Right lobe of liver (tissue), 6 donors: ENCODE measurements around the gene FAM169A. TPM values are rescaled to one million over a fixed set of nuclear protein-coding genes. Genes with fewer than 3 reads are reported as not detected.

ENCODE experiments used
- ATAC-seq, 4 donors: fragments of 200-7000 bp; cut with Tn5 transposase; one replicate each; pipeline ENCODE4 v1.9.1; 2020; ENCODE audit warnings: mild to moderate bottlenecking in 4 of 4, moderate library complexity in 4 of 4
- DNase-seq, 3 donors: peaks; one replicate each; pipeline ENCODE4 v3.0.0-alpha.2; 2020
- H3K27ac ChIP-seq, 3 donors: fragments of 200-600 bp; one replicate each; pipeline ENCODE4 v1.8.0; 2022
- H3K27me3 ChIP-seq, 2 donors: fragments of 200-600 bp; one replicate each; pipeline ENCODE4 v1.8.0; 2022
- H3K36me3 ChIP-seq, 4 donors: fragments of 200-600 bp; sonication (generic) in 1 of 4; one replicate each; pipeline versions ENCODE4 v1.5.1 to v1.8.0; 2017 to 2022; ENCODE audit warnings: control low read depth in 1 of 4
- H3K4me1 ChIP-seq, 4 donors: fragments of 200-600 bp; sonication (generic) in 1 of 4; one replicate each; pipeline versions ENCODE4 v1.5.1 to v1.8.0; 2017 to 2022; ENCODE audit warnings: control low read depth in 1 of 4
- H3K4me3 ChIP-seq, 3 donors: fragments of 200-600 bp; one replicate each; pipeline ENCODE4 v1.8.0; 2022
- H3K9me3 ChIP-seq, 4 donors: fragments of 200-600 bp; sonication (generic) in 1 of 4; one replicate each; pipeline versions ENCODE4 v1.5.1 to v1.8.0; 2017 to 2022; ENCODE audit warnings: control low read depth in 1 of 4
- POLR2A ChIP-seq: fragments of 450-650 bp; IDR thresholded peaks from one replicate; pipeline ENCODE4 v1.6.1; 2017; ENCODE audit warnings: antibody characterized with exemption, mild to moderate bottlenecking
- WGBS: methylation state at CpG from one replicate; pipeline ENCODE4 v1.1.6; 2018; ENCODE audit warnings: low coverage, low lambda C conversion rate; ENCODE audit not compliant: insufficient coverage; ENCODE audit errors: missing lambda C conversion rate; 5-methylcytosine and 5-hydroxymethylcytosine counted together
- intact Hi-C, 2 donors: fragments of 100-400 bp; cut with DNase I; formaldehyde crosslinking; loops; one replicate each; pipeline versions ENCODE4 v1.11.2 to v1.14.1; 2022
- total RNA-seq, 6 experiments: library from RNA; depleted of rRNA in 2 of 6; stranded (reverse); fragments of >200 nt in 2 of 6; fragmentation: NEBNext Ultra II Directional in 3 of 6; extraction: Animal tissue kit (Norgen Biotek cat#: 25700) in 3 of 6; gene quantifications; one replicate each; pipeline versions ENCODE4 v1.1.0 to v1.2.4, GENCODE V29; 2016 to 2023
- TF ChIP-seq, protein P1 (sequence below), 4 donors: fragments of 200-600 bp in 3 of 4; fragments of 450-650 bp in 1 of 4; IDR thresholded peaks; one replicate each; pipeline versions ENCODE4 v1.5.1 to v1.8.0; 2016 to 2022; ENCODE audit warnings: antibody characterized with exemption in 4 of 4, mild to moderate bottlenecking in 2 of 4
- donor health status: DM: no; HTN: yes; CAD: no.
- donor health status: DM: no; HTN: no; CAD: no.
- donor health status: DM: no; HTN: no; CAD: no.
- donor health status: DM: no; HTN: yes; CAD: no.
- donor health status: DM: no; HTN: yes; CAD: no.

FAM169A gene
- total RNA-seq, 6 experiments from 2014 or later, result 1.2 to 7.5 (median 4.1) TPM

DNA sequence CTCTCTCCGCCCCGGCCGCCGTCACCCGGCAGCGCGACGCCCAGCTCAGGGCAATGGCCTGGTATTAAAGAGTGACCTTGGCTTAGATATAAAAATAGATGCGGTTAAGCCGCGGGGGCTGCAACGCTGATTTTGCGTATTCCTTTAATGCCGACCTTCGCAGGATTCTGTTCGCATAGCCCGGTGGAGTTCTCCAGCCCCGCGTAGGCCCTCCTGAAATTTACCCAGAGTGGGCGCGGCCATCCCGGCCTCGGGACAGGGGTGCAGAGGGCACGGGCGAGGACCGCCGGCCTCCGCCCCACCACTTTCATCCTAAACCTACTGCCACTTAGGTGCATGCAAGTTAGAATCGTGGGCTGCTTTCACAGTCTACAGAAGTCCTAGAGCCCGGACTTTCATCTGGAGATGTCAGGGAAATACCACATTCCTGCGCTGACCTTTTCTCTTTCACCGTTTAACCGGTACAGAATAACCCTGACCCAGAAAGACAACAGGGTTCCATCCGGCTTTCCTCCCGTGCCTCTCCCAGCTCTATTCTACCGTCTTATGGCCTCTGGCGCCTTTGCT lies 492 bp upstream of the FAM169A start:
- intact Hi-C loops, result no loop called here
- ATAC-seq, result peak; percentile 23 to 58 (median 32)
- H3K36me3 ChIP-seq, result no peaks in the 10 kb centered on the region
- DNase-seq, result peak in 1 of 3 donors; percentile 47
- peak overlapping the region; percentile 51 to 65 (median 62) for H3K27ac ChIP-seq
- H3K4me1 ChIP-seq, result peaks cover 0 to 13% (median 0%) of the 10 kb centered on the region in 4 donors
- no peaks in the 10 kb centered on the region for H3K9me3 ChIP-seq
- WGBS, result 29% methylated on average over 8 of the region's 37 CpGs
- peak overlapping the region; percentile 53 to 75 (median 58) for H3K4me3 ChIP-seq
- no peak for TF ChIP-seq POLR2A
- TF ChIP-seq, protein P1, sequence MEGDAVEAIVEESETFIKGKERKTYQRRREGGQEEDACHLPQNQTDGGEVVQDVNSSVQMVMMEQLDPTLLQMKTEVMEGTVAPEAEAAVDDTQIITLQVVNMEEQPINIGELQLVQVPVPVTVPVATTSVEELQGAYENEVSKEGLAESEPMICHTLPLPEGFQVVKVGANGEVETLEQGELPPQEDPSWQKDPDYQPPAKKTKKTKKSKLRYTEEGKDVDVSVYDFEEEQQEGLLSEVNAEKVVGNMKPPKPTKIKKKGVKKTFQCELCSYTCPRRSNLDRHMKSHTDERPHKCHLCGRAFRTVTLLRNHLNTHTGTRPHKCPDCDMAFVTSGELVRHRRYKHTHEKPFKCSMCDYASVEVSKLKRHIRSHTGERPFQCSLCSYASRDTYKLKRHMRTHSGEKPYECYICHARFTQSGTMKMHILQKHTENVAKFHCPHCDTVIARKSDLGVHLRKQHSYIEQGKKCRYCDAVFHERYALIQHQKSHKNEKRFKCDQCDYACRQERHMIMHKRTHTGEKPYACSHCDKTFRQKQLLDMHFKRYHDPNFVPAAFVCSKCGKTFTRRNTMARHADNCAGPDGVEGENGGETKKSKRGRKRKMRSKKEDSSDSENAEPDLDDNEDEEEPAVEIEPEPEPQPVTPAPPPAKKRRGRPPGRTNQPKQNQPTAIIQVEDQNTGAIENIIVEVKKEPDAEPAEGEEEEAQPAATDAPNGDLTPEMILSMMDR (IDR thresholded peaks at IDR 0.05), result no peak
- no peaks in the 10 kb centered on the region for H3K27me3 ChIP-seq

DNA sequence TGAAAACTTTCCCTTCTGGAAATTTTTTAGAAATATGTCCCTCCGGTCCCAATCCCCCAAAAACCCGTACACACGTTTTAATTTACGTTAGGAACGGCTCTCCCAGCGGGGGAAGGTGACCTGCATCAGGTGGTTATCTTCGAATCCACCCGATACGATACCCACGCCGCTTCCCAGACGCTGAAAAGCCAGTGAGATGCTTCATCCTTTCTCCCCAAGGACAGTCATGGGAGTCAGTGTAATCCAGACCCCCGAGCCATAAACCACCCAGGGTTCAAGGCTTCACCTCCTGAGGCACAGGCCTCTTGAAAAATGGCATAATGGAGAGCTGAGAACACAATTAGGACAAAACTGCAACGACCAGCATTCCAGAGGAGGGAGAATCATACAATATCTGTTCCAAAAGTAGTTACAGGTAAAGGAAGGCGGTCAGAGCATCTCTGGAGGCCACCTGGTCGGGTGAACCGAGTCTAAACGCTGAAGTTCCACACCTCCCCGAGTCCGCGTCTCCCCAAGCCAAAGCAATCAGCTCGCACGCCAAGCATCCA lies 857 bp downstream of the FAM169A start:
- Histone ChIP-seq H3K4me3 (peak overlapping the region; percentile 53 to 75 (median 58)), H3K4me1 (peaks cover 0 to 13% (median 0%) of the 10 kb centered on the region in 4 donors), H3K27me3 (no peaks in the 10 kb centered on the region), H3K36me3 (no peaks in the 10 kb centered on the region), H3K27ac (peak overlapping the region in 2 of 3 donors; percentile 51 to 62), H3K9me3 (no peaks in the 10 kb centered on the region)
- ATAC-seq (peak in 3 of 4 donors; percentile 22 to 38 (median 35)), DNase-seq (no peak)
- 10% methylated on average over 19 of the region's 23 CpGs for WGBS
- intact Hi-C loops, result no loop called here
- TF ChIP-seq POLR2A, result no peak
- TF ChIP-seq, protein P1 (IDR thresholded peaks at IDR 0.05), result no peak

DNA sequence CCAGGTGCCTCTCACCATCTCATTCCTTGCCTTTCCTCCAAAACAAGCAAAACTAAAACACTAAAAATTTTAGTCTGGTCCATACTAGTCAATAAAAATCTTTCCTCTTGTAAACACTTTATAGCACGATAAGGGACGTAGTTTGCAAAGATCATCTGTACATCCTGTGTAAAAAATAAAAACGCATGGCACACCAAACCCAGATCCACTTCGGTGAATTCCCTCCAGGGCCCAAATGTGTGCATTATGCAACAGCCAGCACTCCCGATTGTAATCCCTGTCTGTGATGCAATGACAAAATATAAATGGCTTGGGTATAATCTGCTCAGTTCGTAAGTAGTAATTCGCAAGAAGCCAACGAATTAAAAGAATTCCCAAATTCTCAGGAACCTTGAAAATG lies 1.4 kb downstream of the FAM169A start:
- H3K4me3 ChIP-seq, result peak overlapping the region in 1 of 3 donors; percentile 75
- ATAC-seq, result peak; percentile 40 to 69 (median 60)
- intact Hi-C loops, result no loop called here
- WGBS, result 26% methylated on average over 8 of the region's 8 CpGs
- DNase-seq, result peak in 1 of 3 donors; percentile 52
- H3K4me1 ChIP-seq, result peaks cover 0 to 13% (median 0%) of the 10 kb centered on the region in 4 donors
- H3K36me3 ChIP-seq, result no peaks in the 10 kb centered on the region
- H3K27me3 ChIP-seq, result no peaks in the 10 kb centered on the region
- H3K9me3 ChIP-seq, result no peaks in the 10 kb centered on the region
- TF ChIP-seq, protein P1 (IDR thresholded peaks at IDR 0.05), result no peak
- TF ChIP-seq POLR2A, result no peak
- no peak overlapping the region for H3K27ac ChIP-seq

DNA sequence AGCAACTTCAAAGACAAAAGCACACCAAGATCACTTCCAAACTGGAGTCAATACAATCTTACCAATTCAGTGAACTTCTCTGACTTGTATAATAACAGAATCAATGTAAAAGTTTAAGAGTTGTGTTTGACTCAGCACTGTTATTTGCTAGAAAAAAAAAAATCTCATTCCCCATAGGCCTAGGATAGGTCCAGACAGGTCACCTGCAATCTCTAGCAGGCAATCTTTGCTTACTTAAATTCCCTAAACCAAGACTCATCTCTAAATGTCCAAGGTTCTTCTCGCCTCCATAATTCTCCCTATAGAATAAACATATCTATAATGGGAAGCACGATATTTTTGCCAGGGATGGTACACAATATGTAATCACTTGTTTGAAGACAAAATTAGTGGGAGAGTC lies 2.5 kb downstream of the FAM169A start:
- intact Hi-C loops, result no loop called here
- Histone ChIP-seq H3K4me3 (no peak overlapping the region), H3K36me3 (no peaks in the 10 kb centered on the region), H3K27ac (no peak overlapping the region), H3K4me1 (peaks cover 0 to 13% (median 0%) of the 10 kb centered on the region in 4 donors), H3K27me3 (no peaks in the 10 kb centered on the region), H3K9me3 (no peaks in the 10 kb centered on the region)
- WGBS, result 97% methylated on average over 2 of the region's 2 CpGs
- DNase-seq (no peak), ATAC-seq (no peak)
- TF ChIP-seq, protein P1 (IDR thresholded peaks at IDR 0.05), result no peak
- TF ChIP-seq POLR2A, result no peak
